Esophagus (tissue), 2 donors: ENCODE data around the gene COX4I1. TPM values are rescaled to one million over a fixed set of nuclear protein-coding genes. Genes with fewer than 3 reads are reported as not detected.
"Not testable (repeated sequence)": the region's sequence is repeated elsewhere in the genome, so short reads cannot be mapped to it uniquely, and the experiment has no call there.

Experiments used
- H3K27ac ChIP-seq, 2 donors: one replicate each; pipeline ENCODE4 v1.5.1; 2013; ENCODE audit warnings: low read depth in 2 of 2, mild to moderate bottlenecking in 2 of 2, inconsistent platforms in 1 of 2, low read length in 1 of 2, moderate library complexity in 1 of 2
- H3K27me3 ChIP-seq, 2 donors: one replicate each; pipeline ENCODE4 v1.6.1; 2013; ENCODE audit warnings: low read length in 2 of 2, control low read depth in 1 of 2, mild to moderate bottlenecking in 1 of 2; ENCODE audit not compliant: insufficient read depth in 2 of 2, control insufficient read depth in 1 of 2
- H3K36me3 ChIP-seq, 2 donors: one replicate each; pipeline ENCODE4 v1.6.1; 2013; ENCODE audit warnings: low read length in 1 of 2; ENCODE audit not compliant: control insufficient read depth in 2 of 2, insufficient read depth in 2 of 2
- H3K4me1 ChIP-seq, 2 donors: one replicate each; pipeline ENCODE4 v1.6.1; 2013; ENCODE audit warnings: low read length in 1 of 2; ENCODE audit not compliant: control insufficient read depth in 2 of 2, insufficient read depth in 2 of 2
- H3K4me3 ChIP-seq, 2 donors: one replicate each; pipeline ENCODE4 v1.5.1; 2013; ENCODE audit warnings: low read length in 2 of 2, mild to moderate bottlenecking in 2 of 2, low read depth in 1 of 2, moderate library complexity in 1 of 2
- H3K9me3 ChIP-seq, 2 donors: one replicate each; pipeline ENCODE4 v1.6.1; 2013; ENCODE audit warnings: mild to moderate bottlenecking in 2 of 2, low read depth in 1 of 2, low read length in 1 of 2, moderate library complexity in 1 of 2; ENCODE audit not compliant: control insufficient read depth in 2 of 2, insufficient read depth in 1 of 2
- WGBS, 2 donors: extraction: QIAGEN DNeasy Blood & Tissue Kit; methylation state at CpG; one replicate each; pipeline ENCODE4 v1.1.7; 2013; 5-methylcytosine and 5-hydroxymethylcytosine counted together
- polyA plus RNA-seq, 2 donors: library from polyadenylated mRNA; stranded (reverse); fragments of 200-250 nt; gene quantifications; one replicate each; pipeline ENCODE4 v1.2.3, GENCODE V29; 2013
- donor health status: healthy with polysubstance abuse.
- donor health status: Bipolar disorder and iron deficiency.

The COX4I1 gene
- polyA plus RNA-seq, 2 donors: 884 to 1,078 TPM

- H3K27me3 ChIP-seq: no peaks in the 10 kb centered on the region
- WGBS, 2 donors: 66 to 70% methylated on average over 24 of the region's 24 CpGs
- H3K9me3 ChIP-seq: no peaks in the 10 kb centered on the region
- H3K4me1 ChIP-seq: no peaks in the 10 kb centered on the region
- no peak overlapping the region for H3K4me3 ChIP-seq
- no peaks in the 10 kb centered on the region for H3K36me3 ChIP-seq
- H3K27ac ChIP-seq: no peak overlapping the region
Measured at GRCh38 chr16:85836706-85837582, 37.4 kb downstream of the COX4I1 start.

- H3K4me3 ChIP-seq, H3K4me1 ChIP-seq, H3K27me3 ChIP-seq, H3K36me3 ChIP-seq, H3K27ac ChIP-seq, H3K9me3 ChIP-seq: not testable (repeated sequence)
- WGBS, 2 donors: 78 to 88% methylated on average over 4 of the region's 4 CpGs
Measured at GRCh38 chr16:85837654-85838053, 38.2 kb downstream of the COX4I1 start.

GRCh38 chr16:85838381-85838780 is 38.9 kb downstream of the COX4I1 start:
- Histone ChIP-seq H3K36me3 (no peaks in the 10 kb centered on the region), H3K27me3 (no peaks in the 10 kb centered on the region), H3K4me3 (no peak overlapping the region), H3K4me1 (no peaks in the 10 kb centered on the region), H3K27ac (no peak overlapping the region), H3K9me3 (no peaks in the 10 kb centered on the region)
- 80 to 81% methylated on average over 11 of the region's 11 CpGs for WGBS, 2 donors

GRCh38 chr16:85838876-85839585 is 39.5 kb downstream of the COX4I1 start:
- Histone ChIP-seq H3K4me3 (no peak overlapping the region), H3K27me3 (no peaks in the 10 kb centered on the region)
- 88 to 89% methylated on average over 21 of the region's 21 CpGs for whole genome bisulfite sequencing, 2 donors

GRCh38 chr16:85839681-85840240 is 40.3 kb downstream of the COX4I1 start:
- WGBS, 2 donors: 72 to 81% methylated on average over 24 of the region's 24 CpGs
- no peaks in the 10 kb centered on the region for H3K27me3 ChIP-seq
- H3K4me3 ChIP-seq: no peak overlapping the region
- H3K36me3 ChIP-seq: no peaks in the 10 kb centered on the region
- no peak overlapping the region for H3K27ac ChIP-seq
- H3K4me1 ChIP-seq: no peaks in the 10 kb centered on the region
- no peaks in the 10 kb centered on the region for H3K9me3 ChIP-seq

More at GRCh38 chr16:85838876-85839585, 39.5 kb downstream of the COX4I1 start:
- H3K27ac ChIP-seq: no peak overlapping the region
- H3K4me1 ChIP-seq: no peaks in the 10 kb centered on the region
- no peaks in the 10 kb centered on the region for H3K36me3 ChIP-seq
- no peaks in the 10 kb centered on the region for H3K9me3 ChIP-seq

- 89 to 92% methylated on average over 9 of the region's 9 CpGs for WGBS, 2 donors
- Histone ChIP-seq H3K27me3 (no peaks in the 10 kb centered on the region), H3K36me3 (no peaks in the 10 kb centered on the region), H3K9me3 (no peaks in the 10 kb centered on the region), H3K27ac (no peak overlapping the region), H3K4me1 (no peaks in the 10 kb centered on the region), H3K4me3 (no peak overlapping the region)
Measured at GRCh38 chr16:85840395-85840794, 40.9 kb downstream of the COX4I1 start.

GRCh38 chr16:85840801-85841200 is 41.3 kb downstream of the COX4I1 start:
- H3K27me3 ChIP-seq: no peaks in the 10 kb centered on the region
- H3K36me3 ChIP-seq: no peaks in the 10 kb centered on the region

GRCh38 chr16:85842435-85842834 is 42.9 kb downstream of the COX4I1 start:
- no peaks in the 10 kb centered on the region for H3K27me3 ChIP-seq
- H3K4me3 ChIP-seq: no peak overlapping the region
- H3K36me3 ChIP-seq: no peaks in the 10 kb centered on the region
- H3K4me1 ChIP-seq: no peaks in the 10 kb centered on the region
- WGBS, 2 donors: 84 to 86% methylated on average over 9 of the region's 9 CpGs
- H3K9me3 ChIP-seq: no peaks in the 10 kb centered on the region
- H3K27ac ChIP-seq: no peak overlapping the region

More at GRCh38 chr16:85840801-85841200, 41.3 kb downstream of the COX4I1 start:
- no peak overlapping the region for H3K4me3 ChIP-seq
- WGBS, 2 donors: 86 to 94% methylated on average over 10 of the region's 10 CpGs
- H3K4me1 ChIP-seq: no peaks in the 10 kb centered on the region
- H3K9me3 ChIP-seq: no peaks in the 10 kb centered on the region
- H3K27ac ChIP-seq: no peak overlapping the region

GRCh38 chr16:85842848-85843247 is 43.4 kb downstream of the COX4I1 start:
- Histone ChIP-seq H3K27ac (no peak overlapping the region), H3K4me3 (no peak overlapping the region), H3K9me3 (no peaks in the 10 kb centered on the region), H3K4me1 (no peaks in the 10 kb centered on the region), H3K36me3 (no peaks in the 10 kb centered on the region), H3K27me3 (no peaks in the 10 kb centered on the region)
- WGBS, 2 donors: 89 to 93% methylated on average over 9 of the region's 9 CpGs
